Activated CD4-positive, CD25-positive, alpha-beta regulatory T cell (primary cell): ENCODE data around the gene CLEC18A.
"Not testable (repeated sequence)": the region's sequence is repeated elsewhere in the genome, so short reads cannot be mapped to it uniquely, and the experiment has no call there.

Experiments
- DNase-seq, 4 experiments: peaks; one replicate each; lab custom pipeline; 2025; lab: John Stamatoyannopoulos, UW

The CLEC18A gene

DNA sequence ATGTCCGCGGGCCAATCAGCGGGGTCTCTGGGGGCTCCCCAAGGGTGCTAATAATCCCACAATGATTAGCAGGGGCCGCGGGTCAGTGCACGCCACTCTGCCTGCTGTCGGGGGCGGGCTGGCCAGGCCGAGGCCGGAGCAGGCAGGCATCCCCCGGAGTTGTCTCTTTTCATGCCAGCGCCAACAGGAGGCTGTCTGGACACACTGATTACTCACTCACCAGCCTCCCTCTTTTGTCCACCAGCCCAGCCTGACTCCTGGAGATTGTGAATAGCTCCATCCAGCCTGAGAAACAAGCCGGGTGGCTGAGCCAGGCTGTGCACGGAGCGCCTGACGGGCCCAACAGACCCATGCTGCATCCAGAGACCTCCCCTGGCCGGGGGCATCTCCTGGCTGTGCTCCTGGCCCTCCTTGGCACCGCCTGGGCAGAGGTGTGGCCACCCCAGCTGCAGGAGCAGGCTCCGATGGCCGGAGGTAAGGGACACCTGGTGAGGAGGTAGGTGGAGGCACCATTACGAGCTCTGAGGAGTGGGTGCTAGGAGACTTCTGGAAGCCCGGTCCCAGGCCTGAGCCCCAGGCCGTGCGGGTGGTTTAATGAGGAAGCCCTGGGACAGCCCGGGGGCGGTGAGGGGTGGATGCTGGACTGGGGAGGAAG, at the start of gene CLEC18A:
TSS of gene CLEC18A (plus strand) at position 318 of the 655 bp plus-strand sequence. CDS start at position 351, 33 bp downstream.
- DNase-seq, result not testable (repeated sequence)

GRCh38 chr16:69903865-69904415, 47.2 kb upstream of the CLEC18A start:
- DNase-seq, result no peak

- DNase-seq, result no peak
These were observed 46.5 kb upstream of the CLEC18A start for GRCh38 chr16:69904495-69905170.

DNA sequence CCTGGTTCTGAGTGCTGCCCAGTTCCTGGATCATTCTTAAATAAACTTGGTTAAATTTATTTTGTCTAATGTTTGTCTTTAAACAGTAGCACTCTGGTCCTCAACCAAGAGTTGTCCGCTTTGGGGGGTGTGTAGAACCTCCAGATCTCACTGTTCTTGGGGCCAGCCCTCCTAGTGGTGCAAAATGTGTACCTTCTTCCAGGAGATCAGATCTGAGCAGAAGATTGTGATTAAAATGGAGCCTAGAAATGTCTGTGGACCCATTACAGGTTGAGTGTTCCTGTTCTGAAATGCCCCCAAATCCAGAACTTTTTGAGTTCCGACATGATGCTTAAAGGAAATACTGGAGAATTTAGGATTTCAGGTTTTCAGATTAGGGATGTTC, 46.0 kb upstream of the CLEC18A start:
- no peak for DNase-seq

DNA sequence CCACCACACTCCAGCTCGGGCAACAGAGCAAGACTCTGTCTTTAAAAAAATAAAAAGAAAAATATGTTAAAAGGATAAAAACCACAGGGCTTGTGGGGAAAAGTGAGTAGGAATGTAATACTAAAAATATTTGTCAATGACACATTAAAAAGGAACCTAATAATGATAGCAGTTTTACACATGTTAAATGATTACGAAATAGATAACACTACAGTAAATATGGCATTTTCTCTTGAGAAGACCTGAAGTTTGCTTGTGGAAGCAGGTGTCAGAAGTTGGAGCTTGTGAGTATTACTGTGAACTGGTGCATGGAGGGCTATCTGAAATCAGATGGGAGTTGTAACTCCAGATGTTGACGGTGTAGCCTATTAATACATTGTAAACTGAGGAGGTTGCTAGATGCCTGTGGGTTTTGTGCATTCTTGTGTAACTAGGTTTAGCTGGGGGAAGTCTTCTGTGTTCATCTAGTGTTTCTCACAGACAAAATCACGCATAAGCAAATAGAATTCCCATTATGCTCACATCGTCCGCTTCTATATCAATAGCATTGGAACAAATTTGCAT, 44.2 kb upstream of the CLEC18A start:
- DNase-seq, result no peak

DNA sequence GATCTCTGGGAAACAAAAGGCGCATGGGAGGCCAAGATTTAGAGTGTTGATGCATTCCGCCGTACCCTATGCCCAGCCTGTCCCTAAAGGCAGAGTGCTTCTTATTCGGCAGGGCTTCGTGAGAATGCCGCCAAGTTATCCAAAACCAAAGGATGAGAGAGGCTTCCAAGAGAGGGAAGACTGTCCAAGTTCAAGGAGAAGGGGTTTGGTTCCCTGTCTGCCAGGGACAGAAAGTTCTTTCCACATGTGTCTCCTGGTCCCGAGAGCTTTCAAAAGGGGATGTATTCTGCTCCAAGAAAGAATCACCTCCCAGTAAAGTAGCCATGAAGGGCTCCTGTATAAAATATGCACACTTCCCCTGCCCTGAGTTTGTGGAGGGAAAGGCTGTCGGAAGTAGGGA, 42.1 kb upstream of the CLEC18A start:
- DNase-seq, result no peak

DNA sequence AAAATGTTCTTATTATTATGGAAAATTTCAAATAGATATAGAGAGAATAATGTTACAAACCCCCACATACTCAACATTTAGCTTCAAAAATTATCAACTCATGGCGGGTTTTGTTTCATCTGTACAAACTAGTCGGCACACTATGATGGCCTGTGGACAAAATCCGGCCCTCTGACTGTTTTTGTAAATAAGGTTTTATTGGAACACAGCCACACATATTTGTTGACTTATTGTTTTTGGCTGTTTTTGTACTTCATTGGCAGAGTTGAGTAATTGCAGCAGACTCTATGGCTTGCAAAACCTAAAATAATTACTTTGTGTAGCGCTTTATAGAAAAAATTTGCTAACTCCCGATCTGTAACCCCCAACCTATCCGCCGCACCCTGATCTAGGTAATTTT, 41.4 kb upstream of the CLEC18A start:
- DNase-seq, result no peak

DNA sequence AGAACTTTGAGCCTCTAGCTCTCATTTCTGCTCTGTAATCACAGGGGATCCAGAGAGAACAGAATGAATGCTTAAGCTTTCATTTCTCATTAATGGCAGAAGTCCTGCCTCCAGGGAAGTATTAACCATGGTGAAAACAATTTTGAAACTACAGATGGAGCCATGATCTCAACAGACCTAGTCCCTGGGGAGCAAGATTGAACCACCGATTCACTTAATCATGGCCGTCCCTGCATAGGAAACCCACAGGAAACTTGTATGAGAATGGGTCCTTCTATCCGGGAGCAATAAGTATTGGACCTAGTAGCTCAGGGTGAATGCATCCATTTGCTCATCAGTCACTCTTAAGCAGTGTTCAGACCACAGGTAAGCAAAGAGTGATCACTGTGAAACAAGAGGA, 40.2 kb upstream of the CLEC18A start:
- DNase-seq, result no peak

GRCh38 chr16:69916462-69916861, 34.7 kb upstream of the CLEC18A start:
- no peak for DNase-seq

DNA sequence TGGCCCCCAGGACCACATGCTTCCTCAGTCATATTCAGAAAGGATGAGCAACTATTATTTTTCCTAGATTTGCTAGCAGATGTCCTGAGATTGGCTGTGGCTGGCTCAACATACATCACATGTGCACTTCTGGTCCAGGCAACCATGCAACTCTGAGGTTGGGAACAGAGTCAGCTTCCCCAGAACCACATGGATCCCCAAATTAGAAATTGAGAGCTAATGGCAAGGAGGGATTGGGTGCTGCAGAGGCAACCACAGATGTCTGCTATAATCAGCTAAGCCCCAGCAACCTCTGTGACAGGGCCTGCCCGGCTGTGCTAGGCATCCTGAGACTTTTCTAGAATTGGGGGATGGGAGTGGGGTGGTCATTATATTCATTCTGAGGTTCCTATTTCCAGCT, 33.8 kb upstream of the CLEC18A start:
- no peak for DNase-seq

DNA sequence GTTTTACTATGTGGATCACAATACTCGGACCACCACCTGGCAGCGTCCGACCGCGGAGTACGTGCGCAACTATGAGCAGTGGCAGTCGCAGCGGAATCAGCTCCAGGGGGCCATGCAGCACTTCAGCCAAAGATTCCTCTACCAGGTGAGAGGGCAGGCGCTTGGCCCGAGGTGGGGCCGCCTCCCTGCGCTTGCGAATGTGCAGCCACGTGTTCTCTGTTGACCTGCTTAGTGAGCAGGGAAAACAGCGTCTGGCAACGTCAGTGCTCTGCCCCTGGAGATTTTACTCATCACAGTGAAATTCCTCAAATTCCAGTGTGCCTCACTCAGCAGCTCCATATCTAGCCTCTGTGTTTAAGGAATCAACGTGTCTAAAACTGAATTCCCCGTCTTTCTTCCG, 33.4 kb upstream of the CLEC18A start:
- DNase-seq, result no peak

DNA sequence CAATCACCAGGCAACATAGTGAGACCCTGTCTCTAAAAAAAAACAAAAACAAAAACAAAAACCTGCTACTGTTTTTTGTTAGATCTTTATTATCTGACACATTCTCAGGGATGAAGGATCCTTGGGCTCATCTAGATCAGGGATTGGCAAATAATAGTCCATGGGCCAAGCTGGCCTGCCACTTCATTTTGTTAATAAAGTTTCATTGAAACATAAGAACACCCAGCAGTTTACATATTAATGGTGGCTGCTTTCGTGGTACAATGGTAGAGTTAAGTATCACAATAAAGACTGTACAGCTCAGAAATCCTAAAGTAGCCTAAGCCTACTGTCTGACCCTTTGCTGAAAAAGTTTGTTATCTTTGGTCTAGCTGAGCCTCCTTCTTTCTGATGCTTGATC, 32.9 kb upstream of the CLEC18A start:
- DNase-seq, result no peak

DNA sequence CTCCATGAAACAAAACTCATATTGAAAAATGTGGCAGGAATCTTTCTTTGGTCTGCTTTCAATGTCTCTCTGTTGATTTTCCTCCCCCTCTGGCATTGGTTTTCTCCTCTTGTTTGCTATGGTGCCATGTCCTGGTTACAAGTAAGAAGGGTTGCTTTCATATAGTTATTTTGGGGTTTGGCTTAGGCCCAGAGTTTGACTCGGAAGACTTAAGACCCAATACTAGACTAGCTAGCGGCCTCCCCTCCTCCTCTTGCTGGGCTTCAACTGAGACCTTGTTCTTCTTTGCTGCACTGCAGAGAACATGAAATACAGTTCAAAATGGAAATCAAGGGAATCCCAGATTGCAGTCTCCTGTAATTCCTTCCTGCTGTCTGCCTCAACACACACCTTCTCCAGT, 30.0 kb upstream of the CLEC18A start:
- DNase-seq, result no peak

DNA sequence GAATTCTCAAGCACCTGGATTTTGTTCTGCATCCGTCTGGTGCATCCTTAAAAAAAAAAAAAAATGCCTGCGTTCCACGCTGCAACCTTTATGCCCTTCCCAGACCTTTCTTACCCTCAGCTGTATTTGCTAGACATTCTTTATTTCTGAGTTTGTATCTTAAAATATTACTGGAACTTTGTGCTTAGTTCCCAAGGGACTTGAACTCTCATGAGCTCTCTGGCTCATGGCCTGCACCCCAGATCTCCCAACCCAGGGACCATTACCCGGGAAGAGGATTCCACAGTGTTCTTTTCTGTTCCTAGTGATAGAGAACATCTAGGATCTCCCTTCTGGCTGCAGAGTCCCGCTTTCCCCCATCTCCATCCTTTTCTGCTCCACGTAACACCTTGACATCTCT, 28.9 kb upstream of the CLEC18A start:
- DNase-seq, result no peak

GRCh38 chr16:69924041-69924775, 26.9 kb upstream of the CLEC18A start:
- DNase-seq, result no peak

- DNase-seq, result no peak
These were observed 26.4 kb upstream of the CLEC18A start for GRCh38 chr16:69924777-69925191.

GRCh38 chr16:69925311-69925710, 25.8 kb upstream of the CLEC18A start:
- DNase-seq, result no peak

DNA sequence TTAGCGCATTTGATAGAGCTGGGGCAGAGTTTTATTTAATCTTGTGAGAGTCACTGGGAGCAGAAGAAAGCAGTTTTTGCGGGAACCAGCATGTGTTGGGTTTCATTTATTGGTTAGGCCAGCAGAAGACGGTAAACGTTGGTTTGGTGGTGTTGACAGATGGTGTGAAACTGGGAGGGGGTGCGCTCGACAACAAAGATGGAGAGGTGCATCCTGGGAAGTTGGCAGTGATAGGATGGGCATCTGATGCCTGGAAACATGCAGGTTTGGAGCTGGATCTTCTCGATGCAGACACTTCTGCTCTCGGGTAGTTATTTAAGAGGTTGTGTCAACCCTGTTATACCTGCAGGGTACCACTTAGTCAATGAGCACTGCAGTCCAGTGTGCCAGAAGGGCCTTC, 24.9 kb upstream of the CLEC18A start:
- DNase-seq, result no peak

- no peak for DNase-seq
These were observed 23.9 kb upstream of the CLEC18A start for GRCh38 chr16:69927056-69927757.

- no peak for DNase-seq
These were observed 22.2 kb upstream of the CLEC18A start for GRCh38 chr16:69928856-69929400.

GRCh38 chr16:69929480-69929879, 21.7 kb upstream of the CLEC18A start:
- no peak for DNase-seq
